Measurements from ENCODE around the gene TEX14.

DNA sequence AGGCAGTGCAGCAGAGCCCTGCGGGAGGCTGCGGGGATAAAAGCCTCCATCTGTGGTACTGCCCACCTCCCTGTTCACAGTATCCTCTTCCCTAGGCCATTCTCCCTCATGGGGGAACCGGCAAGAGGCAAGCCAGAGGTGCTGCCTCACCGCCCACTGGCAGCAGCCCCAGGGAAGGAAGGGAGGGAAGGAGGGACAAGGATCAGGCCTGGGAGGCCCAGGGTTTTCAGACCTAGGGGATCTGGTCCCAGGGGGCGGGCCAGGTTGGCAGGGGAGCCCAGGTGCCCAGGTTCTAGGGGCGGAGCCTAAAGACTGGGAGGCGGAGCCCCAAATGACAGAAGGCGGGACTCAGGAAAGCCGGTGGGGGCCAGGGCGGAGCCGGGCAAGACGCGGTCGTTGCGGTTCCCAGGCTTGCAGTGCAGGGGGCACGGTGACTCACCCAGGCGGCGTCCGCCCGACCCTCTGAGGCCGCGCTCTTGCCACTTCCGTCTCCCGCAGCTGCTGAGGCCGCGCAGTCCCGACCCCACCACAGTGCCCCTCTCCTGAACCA is 174.4 kb downstream of the TEX14 start:
- TF ChIP-seq CTCF (conservative IDR thresholded peaks at IDR 0.05 in 1 of 2, IDR thresholded peaks at IDR 0.05 in 1 of 2; ENCODE audit: low read depth in 1 of 2, low read length in 2 of 2), result no peak
- no peak for TF ChIP-seq EZH2 (IDR thresholded peaks at IDR 0.05; ENCODE audit: low read length, missing control alignments)

Measured in fibroblast of lung (primary cell).